Dedifferentiated amniotic fluid mesenchymal stem cell (primary cell): ENCODE measurements around the gene ITGB8.
"Not testable (repeated sequence)": the region's sequence is repeated elsewhere in the genome, so short reads cannot be mapped to it uniquely, and the experiment has no call there.

Experiments
- DNase-seq: peaks from one replicate; pipeline ENCODE4 v3.0.0-alpha.2; 2016; ENCODE audit errors: extremely low spot score

The ITGB8 gene

DNA sequence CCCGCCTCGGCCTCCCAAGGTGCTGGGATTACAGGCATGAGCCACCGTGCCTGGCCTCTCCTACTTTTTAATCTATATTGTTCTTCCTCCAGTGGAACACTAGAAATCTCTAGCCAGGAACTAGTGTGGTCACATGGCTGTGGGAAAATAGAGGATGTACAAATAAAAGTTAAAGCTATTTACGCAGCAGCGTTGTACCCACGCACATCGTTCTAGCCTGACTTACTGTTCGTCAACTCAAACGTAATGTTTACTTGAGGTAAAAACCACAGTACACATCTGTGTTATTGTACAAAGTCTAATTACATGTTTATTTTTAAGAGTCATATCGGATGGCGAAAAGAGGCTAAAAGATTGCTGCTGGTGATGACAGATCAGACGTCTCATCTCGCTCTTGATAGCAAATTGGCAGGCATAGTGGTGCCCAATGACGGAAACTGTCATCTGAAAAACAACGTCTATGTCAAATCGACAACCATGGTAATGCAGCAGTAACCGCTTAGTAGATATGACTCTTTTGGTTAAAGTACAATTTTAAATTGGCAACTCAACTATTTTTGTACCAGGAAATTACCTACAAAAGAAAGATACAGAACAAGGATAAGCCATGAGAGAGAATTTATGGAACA lies 50.8 kb downstream of the ITGB8 start:
- DNase-seq: no peak

DNA sequence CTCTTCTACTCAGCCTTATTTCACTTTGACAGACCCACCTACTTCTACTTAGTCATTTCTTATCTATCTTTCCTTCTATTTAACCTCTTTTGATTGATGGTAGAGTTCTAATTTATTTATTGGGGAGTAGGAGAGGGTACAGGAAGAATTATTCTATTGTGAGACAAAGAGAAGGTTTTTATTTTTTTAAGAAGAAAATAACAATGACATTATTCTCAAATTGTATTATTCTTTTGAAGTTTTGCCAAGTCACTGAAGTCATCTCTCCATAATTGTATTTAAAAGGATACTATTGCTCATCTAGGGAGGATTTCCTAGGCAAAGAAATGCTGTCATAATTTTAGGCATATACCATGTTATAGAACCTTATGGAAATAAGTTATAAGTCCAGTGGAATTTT lies 52.7 kb downstream of the ITGB8 start:
- no peak for DNase-seq

DNA sequence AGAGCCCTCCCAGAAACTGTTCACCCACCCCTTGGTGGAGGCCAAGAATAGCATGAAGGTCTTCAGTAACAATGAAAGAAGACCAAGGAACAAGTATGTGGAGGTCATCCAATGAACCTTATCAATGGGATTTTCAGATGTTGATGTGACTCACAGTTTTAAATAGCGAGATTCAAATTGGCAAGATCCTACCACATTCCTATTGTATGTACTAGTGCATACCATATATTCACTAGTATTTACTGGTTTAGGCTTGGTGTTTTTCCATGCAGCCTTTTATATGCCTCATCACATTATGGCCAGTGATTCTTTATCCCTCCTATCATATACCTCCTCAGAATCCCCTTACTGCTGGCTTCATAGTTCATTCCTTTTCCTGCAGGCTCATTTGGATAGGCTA lies 54.4 kb downstream of the ITGB8 start:
- peak; percentile 88 for DNase-seq

DNA sequence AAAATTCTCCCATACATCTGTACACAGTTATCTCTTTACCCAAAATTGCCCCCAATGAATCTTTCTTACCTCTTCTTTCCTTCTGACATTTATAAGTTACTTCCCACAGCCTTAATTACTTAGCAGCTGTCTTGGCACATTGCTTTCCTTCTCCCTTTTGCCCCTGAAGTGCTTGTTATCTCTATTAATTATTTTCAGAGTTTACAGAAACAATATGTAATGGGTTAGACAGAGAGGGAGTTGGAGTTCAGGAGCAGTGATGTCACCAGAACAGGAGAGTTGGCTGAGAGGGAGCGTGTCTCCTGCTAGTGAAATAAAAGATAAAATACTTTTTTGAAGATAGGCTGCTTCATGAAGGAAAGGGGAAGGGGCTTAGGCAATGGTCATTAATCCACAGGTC lies 57.4 kb downstream of the ITGB8 start:
- no peak for DNase-seq

DNA sequence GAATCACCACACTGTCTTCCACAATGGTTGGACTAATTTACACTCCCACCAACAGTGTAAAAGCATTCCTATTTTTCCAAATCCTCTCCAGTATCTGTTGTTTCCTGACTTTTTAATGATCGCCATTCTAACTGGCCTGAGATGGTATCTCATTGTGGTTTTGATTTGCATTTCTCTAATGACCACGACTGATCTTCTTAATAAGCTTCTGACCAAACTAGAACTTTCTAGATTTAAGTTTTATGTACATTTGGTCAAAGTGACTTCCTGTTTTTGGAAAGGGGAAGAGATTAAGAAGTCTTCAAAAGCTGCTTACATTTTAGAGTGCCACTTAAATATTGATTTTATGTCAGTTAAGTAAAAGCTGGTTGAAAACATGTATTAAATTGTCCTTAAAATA lies 58.5 kb downstream of the ITGB8 start:
- not testable (repeated sequence) for DNase-seq

DNA sequence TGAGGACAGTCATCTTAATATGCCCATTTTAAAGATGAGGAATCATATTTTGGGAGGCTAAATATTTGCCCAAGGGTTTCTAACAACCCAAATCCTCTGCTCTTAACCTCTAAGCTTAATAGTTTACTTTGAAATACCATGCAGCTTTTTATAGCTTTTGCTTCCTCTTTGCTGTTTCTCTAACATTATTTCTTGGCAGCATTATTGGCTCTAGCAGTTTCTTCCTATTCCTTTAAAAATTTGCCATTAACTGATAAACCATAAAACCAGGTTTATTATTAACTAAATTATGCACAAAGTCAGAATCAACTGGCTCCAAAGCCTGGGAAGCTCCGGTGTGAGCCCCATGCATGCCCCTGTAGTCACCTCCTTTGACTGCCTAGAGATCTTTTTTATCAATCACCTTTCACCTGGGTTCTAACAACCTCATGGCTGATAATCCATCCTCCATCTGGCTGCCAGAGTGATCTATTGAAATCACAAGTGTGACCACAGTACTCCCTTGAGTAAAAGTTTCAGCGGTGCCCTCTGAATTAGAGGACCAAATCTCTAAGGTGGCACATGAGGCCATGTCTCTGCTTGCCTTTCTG lies 62.4 kb downstream of the ITGB8 start:
- DNase-seq: no peak

DNA sequence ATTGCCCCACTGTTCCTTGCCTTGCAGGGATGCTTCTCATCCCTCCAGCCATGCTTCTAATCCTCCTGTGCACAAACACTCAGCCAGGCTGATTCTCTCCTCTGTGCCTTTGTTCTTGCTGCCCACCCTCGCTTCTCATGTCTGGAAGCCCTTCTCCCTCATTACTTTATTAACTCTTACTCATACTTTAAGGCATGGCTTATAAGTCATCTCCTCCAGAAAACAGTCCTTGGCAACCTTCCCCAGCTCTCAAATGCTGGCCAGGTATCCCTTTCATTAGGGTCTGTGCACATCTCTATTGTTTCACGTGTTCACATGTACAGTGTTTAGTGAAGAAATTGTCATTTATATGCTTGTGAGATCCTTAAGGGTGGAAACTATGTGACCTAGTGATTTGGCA lies 62.9 kb downstream of the ITGB8 start:
- no peak for DNase-seq

DNA sequence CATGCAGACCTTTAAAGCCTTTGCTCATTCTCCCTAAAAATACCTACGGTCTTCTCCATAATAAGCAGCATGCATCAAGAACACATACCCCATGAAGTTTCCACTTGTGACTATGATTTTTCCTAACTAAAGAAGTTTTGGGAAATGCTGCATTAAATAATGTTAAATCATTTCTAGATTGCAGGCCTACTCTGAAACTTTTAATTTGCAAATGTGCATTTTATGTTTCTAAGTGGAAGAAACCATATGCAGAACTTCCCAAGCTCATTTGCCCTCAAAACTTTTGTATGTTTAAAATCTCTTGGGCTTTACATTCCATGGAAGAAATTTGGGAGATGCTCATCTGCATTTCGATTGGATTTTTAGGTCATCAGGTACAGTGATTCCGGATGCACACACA lies 63.6 kb downstream of the ITGB8 start:
- no peak for DNase-seq

DNA sequence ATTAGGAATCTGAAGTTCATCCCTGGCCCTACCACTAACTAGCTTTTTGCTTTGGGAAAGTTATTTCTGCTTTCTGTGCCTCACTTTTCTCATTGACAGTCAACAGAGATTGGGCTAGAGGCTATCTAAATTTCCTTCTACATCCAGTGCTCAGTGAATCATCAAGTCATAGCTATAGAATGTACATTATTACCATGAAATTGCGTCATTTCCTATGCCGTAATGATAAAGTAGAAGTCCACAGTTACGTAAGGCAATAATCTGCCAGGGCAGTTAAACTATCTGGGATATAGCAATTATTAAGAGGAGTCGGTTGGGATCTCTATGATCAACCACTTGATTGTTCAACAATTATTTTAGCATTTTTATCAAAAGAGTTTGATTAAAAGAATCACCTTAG lies 64.4 kb downstream of the ITGB8 start:
- DNase-seq: no peak

DNA sequence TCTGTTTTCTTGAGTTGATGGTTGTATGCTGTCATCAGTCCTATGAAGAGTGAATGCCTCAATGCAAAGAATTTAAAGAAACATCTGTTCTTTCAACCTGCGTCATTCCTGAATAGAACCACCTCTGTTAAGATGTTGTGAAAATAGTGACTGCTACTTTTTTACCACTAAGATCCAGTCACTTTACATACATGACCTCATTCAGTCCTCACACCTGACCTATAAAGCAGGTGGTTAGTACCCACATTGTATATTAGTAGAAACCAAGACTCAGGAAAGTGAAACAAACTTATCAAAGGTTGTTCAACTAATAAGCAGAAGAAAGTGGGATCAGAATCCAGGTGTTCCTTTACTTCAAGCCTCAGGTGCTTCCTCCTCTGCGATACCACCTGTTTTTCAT lies 64.8 kb downstream of the ITGB8 start:
- DNase-seq: no peak

DNA sequence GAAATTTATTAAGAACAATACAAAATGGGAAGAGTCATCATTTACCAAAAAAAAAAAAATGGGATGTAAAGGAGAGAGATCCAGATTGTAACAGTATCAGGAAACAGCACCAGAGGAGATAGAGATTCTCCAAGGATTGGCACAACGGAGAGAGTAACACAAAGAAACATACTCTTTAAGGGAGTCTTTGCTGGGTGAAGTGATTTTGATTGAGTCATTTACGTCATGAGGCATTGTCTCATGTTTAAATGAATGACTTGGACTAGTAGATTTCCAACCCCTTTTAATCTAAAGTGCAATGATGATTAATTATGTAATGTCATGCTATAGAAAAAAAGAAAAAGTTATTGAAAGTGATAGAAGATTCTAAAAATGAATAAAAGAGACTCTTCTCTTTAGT lies 68.8 kb downstream of the ITGB8 start:
- no peak for DNase-seq

DNA sequence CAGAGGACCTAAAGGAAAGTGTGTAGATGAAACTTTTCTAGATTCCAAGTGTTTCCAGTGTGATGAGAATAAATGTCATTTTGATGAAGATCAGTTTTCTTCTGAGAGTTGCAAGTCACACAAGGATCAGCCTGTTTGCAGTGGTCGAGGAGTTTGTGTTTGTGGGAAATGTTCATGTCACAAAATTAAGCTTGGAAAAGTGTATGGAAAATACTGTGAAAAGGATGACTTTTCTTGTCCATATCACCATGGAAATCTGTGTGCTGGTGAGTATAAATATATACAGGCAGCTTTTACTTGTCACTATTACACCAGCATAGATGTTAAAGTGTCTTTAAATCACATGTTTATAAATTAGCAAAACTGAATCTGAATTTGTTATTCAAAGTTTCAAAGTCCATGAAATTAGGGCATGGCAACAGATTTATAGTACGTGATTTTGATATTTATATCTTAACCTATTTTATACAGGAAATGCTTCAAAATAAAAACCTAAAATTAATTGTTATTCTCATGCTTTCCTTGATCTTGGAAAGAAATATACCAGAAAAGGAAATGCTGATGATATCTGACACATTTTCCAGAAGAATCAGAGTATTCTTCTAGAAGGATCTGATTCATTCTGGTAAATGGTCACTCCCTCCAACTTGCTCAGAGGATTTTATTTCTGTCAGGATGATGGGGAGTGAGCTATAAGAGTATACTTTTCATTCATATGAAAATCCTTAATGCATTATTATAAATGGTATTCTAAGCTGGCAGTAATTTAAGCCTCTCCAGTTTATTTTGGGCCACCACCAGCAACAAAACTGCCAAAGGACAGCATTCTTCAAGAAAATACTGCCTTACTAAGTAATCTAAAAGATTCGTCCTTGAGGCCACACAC lies 71.4 kb downstream of the ITGB8 start:
- no peak for DNase-seq

DNA sequence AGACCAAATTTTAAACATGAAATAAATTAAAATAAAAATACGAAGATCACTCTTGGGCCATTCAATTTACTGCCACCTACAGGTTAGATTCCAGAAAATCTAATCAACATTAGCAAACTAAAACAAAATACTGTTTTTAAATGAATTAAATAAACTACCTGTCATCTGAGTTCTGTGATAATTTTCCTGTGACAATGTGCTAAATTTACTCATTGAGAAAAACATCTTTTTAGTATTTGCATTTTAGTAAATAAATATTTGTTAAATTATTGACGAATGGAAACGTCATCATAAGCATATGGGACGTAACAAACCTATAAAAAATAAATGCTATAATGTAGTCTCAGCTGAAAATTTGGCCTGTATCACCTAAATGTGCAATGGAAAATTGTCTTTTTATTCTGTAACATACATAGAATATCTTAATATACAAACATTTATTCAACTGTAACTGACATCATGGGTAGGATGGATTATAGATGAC lies 72.1 kb downstream of the ITGB8 start:
- peak; percentile 50 for DNase-seq

DNA sequence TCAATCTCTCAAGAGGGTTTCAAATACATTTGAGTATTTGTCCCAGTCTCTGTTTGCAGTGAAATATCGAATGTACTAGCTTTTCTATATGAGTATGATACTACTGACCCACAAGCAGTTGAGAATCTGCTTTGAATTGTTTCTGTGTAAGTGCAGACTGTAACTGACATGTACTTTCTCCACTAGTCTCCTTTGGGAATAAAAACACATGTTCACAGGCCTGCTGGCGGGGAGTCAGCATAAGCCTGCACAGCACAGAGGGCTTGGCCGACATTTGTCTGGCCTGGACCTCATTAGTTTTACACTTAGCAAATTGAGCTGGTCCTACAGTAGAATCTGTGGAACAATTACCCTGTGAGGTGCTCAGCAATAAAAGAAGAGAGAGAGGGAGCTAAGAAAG lies 72.6 kb downstream of the ITGB8 start:
- no peak for DNase-seq

DNA sequence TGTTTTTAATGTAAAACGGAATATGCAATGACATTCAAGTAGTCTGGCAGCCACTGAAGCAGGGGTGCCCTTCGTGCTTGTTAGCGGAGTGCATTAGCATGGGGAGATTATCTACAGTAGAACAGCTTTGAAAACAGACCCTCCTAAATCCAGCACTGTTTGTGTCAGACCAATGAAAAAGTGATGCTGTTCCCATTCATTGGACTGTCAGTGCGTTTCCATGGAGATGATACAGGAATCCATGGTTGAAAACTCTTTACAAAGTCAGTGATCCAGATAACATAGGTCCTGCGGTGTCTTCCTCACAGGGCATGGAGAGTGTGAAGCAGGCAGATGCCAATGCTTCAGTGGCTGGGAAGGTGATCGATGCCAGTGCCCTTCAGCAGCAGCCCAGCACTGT lies 73.6 kb downstream of the ITGB8 start:
- DNase-seq: no peak

DNA sequence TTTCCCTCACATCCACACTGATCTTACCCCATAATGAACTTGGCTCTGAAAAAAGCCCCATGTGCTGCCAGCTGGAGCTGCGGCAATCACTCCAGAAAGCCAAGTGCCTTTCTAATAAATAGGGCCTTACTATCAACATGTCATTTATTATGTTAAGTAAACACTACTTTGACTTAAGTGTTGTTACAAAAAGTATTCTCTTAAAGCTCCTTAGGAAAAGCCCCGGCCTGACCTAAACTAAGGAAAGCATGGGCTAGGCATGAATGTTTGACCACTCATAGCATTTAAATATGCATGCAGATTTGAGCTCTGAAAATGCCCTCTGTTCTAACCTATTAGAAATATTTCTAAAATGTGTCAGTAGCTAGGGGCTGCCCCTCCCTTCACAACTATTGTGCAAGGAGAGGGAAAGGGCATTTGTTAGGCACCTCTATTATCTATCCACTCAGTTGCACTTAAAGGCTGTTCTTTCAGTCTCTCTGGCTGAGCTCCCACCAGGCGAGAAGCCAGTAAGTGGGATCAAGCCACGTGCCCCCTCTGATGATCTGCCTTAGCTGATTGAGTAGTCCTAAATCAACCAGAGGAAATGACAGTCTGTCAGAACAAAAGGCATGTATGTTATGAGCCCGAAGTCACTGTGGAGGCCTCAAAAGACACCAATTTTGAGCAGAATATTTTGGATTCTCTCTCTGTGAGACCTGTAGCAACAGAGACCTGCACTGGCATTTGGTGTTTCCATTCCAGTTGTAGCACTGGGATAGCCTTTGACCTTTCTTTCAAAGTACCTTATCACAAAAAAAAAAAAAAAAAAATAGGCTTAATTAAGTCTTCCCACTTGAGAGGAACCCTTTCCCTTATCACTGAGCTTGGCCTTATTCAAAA lies 77.1 kb downstream of the ITGB8 start:
- no peak for DNase-seq

DNA sequence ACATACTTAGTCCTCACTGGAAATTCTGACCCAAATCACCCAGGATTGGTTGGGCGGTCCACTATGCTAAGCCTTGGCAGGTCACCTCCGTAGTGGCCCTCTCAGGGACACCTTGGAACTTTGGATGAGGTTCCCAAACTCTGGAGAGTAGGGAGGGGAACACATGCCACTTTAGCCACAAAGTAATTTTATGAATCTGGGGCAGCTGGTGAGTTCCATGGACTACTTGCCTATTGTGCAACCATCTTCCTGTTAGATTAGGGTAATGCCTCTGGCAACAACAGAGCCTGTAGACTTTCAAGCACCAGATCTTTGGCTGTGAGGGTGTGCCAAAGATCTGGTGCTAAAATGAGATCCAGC lies 77.7 kb downstream of the ITGB8 start:
- no peak for DNase-seq

DNA sequence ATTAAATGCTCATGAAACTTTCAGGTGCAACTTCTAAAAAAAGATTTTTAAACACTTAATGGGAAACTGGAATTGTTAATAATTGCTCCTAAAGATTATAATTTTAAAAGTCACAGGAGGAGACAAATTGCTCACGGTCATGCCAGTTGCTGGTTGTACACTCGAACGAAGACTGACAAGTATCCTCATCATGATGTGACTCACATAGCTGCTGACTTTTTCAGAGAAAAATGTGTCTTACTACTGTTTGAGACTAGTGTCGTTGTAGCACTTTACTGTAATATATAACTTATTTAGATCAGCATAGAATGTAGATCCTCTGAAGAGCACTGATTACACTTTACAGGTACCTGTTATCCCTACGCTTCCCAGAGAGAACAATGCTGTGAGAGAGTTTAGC lies 79.3 kb downstream of the ITGB8 start:
- no peak for DNase-seq

DNA sequence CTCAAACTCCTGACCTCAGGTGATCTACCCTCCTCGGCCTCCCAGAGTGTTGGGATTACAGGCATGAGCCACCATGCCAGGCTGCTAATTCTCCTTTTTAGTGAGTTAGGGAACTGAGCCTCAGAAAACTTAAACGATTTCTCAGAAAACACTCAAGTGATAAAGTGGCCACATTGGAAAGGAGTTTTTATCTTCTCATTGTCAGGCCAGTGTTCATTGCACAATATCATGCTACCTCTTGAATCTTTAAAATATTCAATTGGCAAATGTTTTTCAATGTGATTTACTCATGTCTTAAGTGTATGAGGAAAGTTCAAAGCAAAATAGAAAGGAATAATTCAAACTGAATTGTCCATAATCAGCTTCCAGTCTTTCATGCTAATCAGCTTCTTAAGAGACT lies 80.7 kb downstream of the ITGB8 start:
- DNase-seq: no peak

DNA sequence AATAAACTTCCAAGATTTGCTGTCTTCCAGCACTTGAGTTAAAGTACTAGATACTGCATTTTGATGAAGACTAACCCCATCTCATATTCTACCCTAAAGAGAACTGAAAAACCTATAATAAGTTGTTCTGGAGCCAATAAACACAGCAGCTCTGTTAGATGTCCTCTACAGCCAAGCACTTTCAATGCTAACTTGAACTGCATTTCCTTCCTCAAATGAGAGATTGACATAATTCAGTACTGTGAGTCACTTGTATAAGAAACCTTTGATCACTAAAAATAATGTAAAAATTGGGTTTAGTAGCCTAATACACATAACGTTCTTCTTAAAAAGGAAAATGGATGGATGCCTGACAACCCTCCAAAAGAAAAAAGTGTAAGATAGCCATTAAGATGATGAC lies 81.3 kb downstream of the ITGB8 start:
- DNase-seq: no peak

DNA sequence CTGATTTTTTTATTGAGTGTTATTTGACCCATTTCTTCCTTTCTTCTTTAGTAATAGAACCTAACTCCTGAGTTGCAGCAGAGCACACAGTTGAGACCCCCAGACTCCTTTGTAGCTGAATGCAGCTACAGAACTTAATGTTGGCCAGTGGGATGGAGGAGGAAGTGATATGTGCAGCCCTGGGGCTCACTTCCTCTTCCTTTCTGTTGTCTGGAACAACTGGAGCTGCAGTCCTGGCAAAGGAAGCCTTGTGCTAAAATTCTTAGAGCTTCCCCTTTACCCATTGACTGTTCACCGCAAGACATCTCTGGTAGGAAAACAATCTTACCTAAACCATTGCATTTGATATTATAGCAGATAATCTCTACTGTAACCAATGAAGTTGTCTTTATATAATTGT lies 86.6 kb downstream of the ITGB8 start:
- no peak for DNase-seq
